Choroid plexus epithelial cell (primary cell): ENCODE measurements around the gene ZC2HC1C.
A peak's percentile ranks its signal among the peaks of the same experiment; 100 is the strongest.
"Not testable (repeated sequence)": the region's sequence is repeated elsewhere in the genome, so short reads cannot be mapped to it uniquely, and the experiment has no call there.

Experiments
- DNase-seq: peaks from one replicate; pipeline ENCODE4 v3.0.0-alpha.2; 2010; ENCODE audit warnings: low read depth
- H3K4me3 ChIP-seq: 2 replicates; pipeline ENCODE4 v1.5.1; 2011; ENCODE audit warnings: low read depth, mild to moderate bottlenecking, control low read depth, low read length, moderate library complexity
- CTCF ChIP-seq: conservative IDR thresholded peaks from 2 replicates; pipeline ENCODE4 v1.5.1; 2011; ENCODE audit warnings: low read depth, mild to moderate bottlenecking, control low read depth, inconsistent platforms, low read length, moderate library complexity

ZC2HC1C gene

GRCh38 chr14:75120541-75121291 is 51.3 kb downstream of the ZC2HC1C start:
- TF ChIP-seq CTCF: no peak
- no peak for DNase-seq
- H3K4me3 ChIP-seq: no peak overlapping the region

- TF ChIP-seq CTCF: no peak
- no peak for DNase-seq
- H3K4me3 ChIP-seq: no peak overlapping the region
Observed at GRCh38 chr14:75121552-75121951, 52.1 kb downstream of the ZC2HC1C start.

GRCh38 chr14:75123991-75124390 is 54.5 kb downstream of the ZC2HC1C start:
- DNase-seq: peak; percentile 92
- TF ChIP-seq CTCF: no peak
- H3K4me3 ChIP-seq: no peak overlapping the region

- peak overlapping the region; percentile 85 for H3K4me3 ChIP-seq
- DNase-seq: peak; percentile 87
- TF ChIP-seq CTCF: no peak
Observed at GRCh38 chr14:75125617-75126016, 56.2 kb downstream of the ZC2HC1C start.

- no peak for TF ChIP-seq CTCF
- DNase-seq: no peak
- H3K4me3 ChIP-seq: peak overlapping the region; percentile 85
Observed at GRCh38 chr14:75126121-75126544, 56.7 kb downstream of the ZC2HC1C start.

- peak within 1 kb of the TSS; percentile 85 for H3K4me3 ChIP-seq
- TF ChIP-seq CTCF: no peak
- DNase-seq: peak; percentile 88
Observed at GRCh38 chr14:75126679-75127473, 57.4 kb downstream of the ZC2HC1C start, which contains the start of gene NEK9. Gene NEK9, minus strand, starts transcription at chr14:75127048. Its CDS starts 127 bp downstream, at chr14:75126921.

GRCh38 chr14:75127474-75127820 is 58.0 kb downstream of the ZC2HC1C start:
- DNase-seq: not testable (repeated sequence)

More at GRCh38 chr14:75127474-75127820, 58.0 kb downstream of the ZC2HC1C start:
- peak overlapping the region; percentile 85 for H3K4me3 ChIP-seq
